ENCODE results near the gene SART3.
A peak's percentile ranks its signal among the peaks of the same experiment; 100 is the strongest.
"Not testable (repeated sequence)": the region's sequence is repeated elsewhere in the genome, so short reads cannot be mapped to it uniquely, and the experiment has no call there.

SART3 gene

GRCh38 chr12:108519558-108519957 is 41.4 kb downstream of the SART3 start:
- DNase-seq: no peak

GRCh38 chr12:108518716-108519496 is 42.1 kb downstream of the SART3 start:
- DNase-seq: no peak

GRCh38 chr12:108518101-108518715 is 42.8 kb downstream of the SART3 start:
- no peak for DNase-seq

GRCh38 chr12:108517288-108518100 is 43.5 kb downstream of the SART3 start:
- DNase-seq: no peak

- DNase-seq: no peak
Observed at GRCh38 chr12:108516511-108517275, 44.3 kb downstream of the SART3 start.

- DNase-seq: no peak
Observed at GRCh38 chr12:108515916-108516315, 45.1 kb downstream of the SART3 start.

- DNase-seq: peak; percentile 99
Observed at GRCh38 chr12:108514973-108515814, 45.8 kb downstream of the SART3 start, which contains the start of gene FICD. FICD (plus strand) TSS chr12:108515277; CDS start chr12:108516973, 1,696 bp downstream.

GRCh38 chr12:108514468-108514972 is 46.5 kb downstream of the SART3 start:
- no peak for DNase-seq

- peak; percentile 82 for DNase-seq
Observed at GRCh38 chr12:108511633-108512540, 49.1 kb downstream of the SART3 start.

- no peak for DNase-seq
Observed at GRCh38 chr12:108510836-108511235, 50.1 kb downstream of the SART3 start.

GRCh38 chr12:108509806-108510205 is 51.2 kb downstream of the SART3 start:
- no peak for DNase-seq

- no peak for DNase-seq
Observed at GRCh38 chr12:108507971-108508642, 52.9 kb downstream of the SART3 start.

- no peak for DNase-seq
Observed at GRCh38 chr12:108505129-108505528, 55.8 kb downstream of the SART3 start.

- DNase-seq: no peak
Observed at GRCh38 chr12:108502922-108503321, 58.1 kb downstream of the SART3 start.

- DNase-seq: no peak
Observed at GRCh38 chr12:108498136-108498535, 62.8 kb downstream of the SART3 start.

GRCh38 chr12:108495823-108496579 is 65.0 kb downstream of the SART3 start:
- no peak for DNase-seq

GRCh38 chr12:108495054-108495453 is 65.9 kb downstream of the SART3 start:
- DNase-seq: no peak

- DNase-seq: no peak
Observed at GRCh38 chr12:108491256-108491655, 69.7 kb downstream of the SART3 start.

- DNase-seq: not testable (repeated sequence)
Observed at GRCh38 chr12:108487029-108487428, 73.9 kb downstream of the SART3 start.

Data from right forelimb (tissue), 1 donor.